ENCODE results near the gene PACS2.

The PACS2 gene

GRCh38 chr14:105436402-105436801, 121.9 kb downstream of the PACS2 start:
- TF ChIP-seq CTCF (IDR thresholded peaks at IDR 0.05) = no peak
- Histone ChIP-seq H3K4me3 (no peak overlapping the region), H3K27ac (no peak overlapping the region)
- no peak for DNase-seq (ENCODE audit: low spot score)

GRCh38 chr14:105436891-105437722, 122.6 kb downstream of the PACS2 start:
- TF ChIP-seq CTCF (IDR thresholded peaks at IDR 0.05) = no peak
- no peak overlapping the region for H3K4me3 ChIP-seq
- no peak for DNase-seq (ENCODE audit: low spot score)

GRCh38 chr14:105437723-105438500, 123.4 kb downstream of the PACS2 start:
- DNase-seq (ENCODE audit: low spot score) = no peak
- TF ChIP-seq CTCF (IDR thresholded peaks at IDR 0.05) = no peak
- Histone ChIP-seq H3K27ac (no peak overlapping the region), H3K4me3 (no peak overlapping the region)

More at GRCh38 chr14:105436891-105437722, 122.6 kb downstream of the PACS2 start:
- H3K27ac ChIP-seq = no peak overlapping the region

GRCh38 chr14:105439179-105439578, 124.6 kb downstream of the PACS2 start:
- Histone ChIP-seq H3K4me3 (no peak overlapping the region), H3K27ac (no peak overlapping the region)
- TF ChIP-seq CTCF (IDR thresholded peaks at IDR 0.05) = no peak
- no peak for DNase-seq (ENCODE audit: low spot score)

GRCh38 chr14:105439710-105440553, 125.4 kb downstream of the PACS2 start:
- H3K27ac ChIP-seq = no peak overlapping the region
- no peak overlapping the region for H3K4me3 ChIP-seq
- no peak for DNase-seq (ENCODE audit: low spot score)
- no peak for TF ChIP-seq CTCF (IDR thresholded peaks at IDR 0.05)

- Histone ChIP-seq H3K27ac (no peak overlapping the region), H3K4me3 (no peak overlapping the region)
- no peak for DNase-seq (ENCODE audit: low spot score)
- no peak for TF ChIP-seq CTCF (IDR thresholded peaks at IDR 0.05)
Observed at GRCh38 chr14:105440554-105440900, 126.0 kb downstream of the PACS2 start.
